Left ventricle myocardium inferior (tissue), 1 donor: ENCODE measurements around the gene MAP2K4. TPM values are rescaled to one million over a fixed set of nuclear protein-coding genes. Genes with fewer than 3 reads are reported as not detected.
"Not testable (repeated sequence)": the region's sequence is repeated elsewhere in the genome, so short reads cannot be mapped to it uniquely, and the experiment has no call there.

Experiments
- DNase-seq: peaks from one replicate; pipeline ENCODE4 v3.0.0-alpha.2; 2020
- H3K27ac ChIP-seq: fragments of 200-600 bp; replicated peaks from 2 replicates; pipeline ENCODE4 v1.8.0; 2021
- H3K27me3 ChIP-seq: fragments of 200-600 bp; 2 replicates; pipeline ENCODE4 v1.8.0; 2021; ENCODE audit warnings: low read depth
- H3K36me3 ChIP-seq: fragments of 200-600 bp; 2 replicates; pipeline ENCODE4 v1.8.0; 2021
- H3K4me1 ChIP-seq: fragments of 200-600 bp; 2 replicates; pipeline ENCODE4 v1.8.0; 2021
- H3K4me3 ChIP-seq: fragments of 200-600 bp; 2 replicates; pipeline ENCODE4 v1.8.0; 2021; ENCODE audit warnings: mild to moderate bottlenecking, moderate library complexity
- H3K9me3 ChIP-seq: fragments of 200-600 bp; replicated peaks from 2 replicates; pipeline ENCODE4 v1.8.0; 2021
- intact Hi-C: fragments of 100-400 bp; cut with micrococcal nuclease; formaldehyde crosslinking; loops from one replicate; pipeline ENCODE4 v1.11.0; 2022
- long read RNA-seq: library from polyadenylated mRNA; unstranded; transcript quantifications from one replicate; pipeline ENCODE4 v2.0.0, GENCODE V29; 2021
- total RNA-seq: library from RNA; stranded (reverse); fragmentation: NEBNext Ultra II Directional; extraction: Animal tissue kit (Norgen Biotek cat#: 25700); gene quantifications from one replicate; pipeline ENCODE4 v1.2.1, GENCODE V29; 2021
- TF ChIP-seq, protein P1 (sequence below): fragments of 200-600 bp; IDR thresholded peaks from 2 replicates; pipeline ENCODE4 v1.8.0; 2021; ENCODE audit warnings: antibody characterized with exemption, mild to moderate bottlenecking, borderline replicate concordance
- donor health status: DM: no; HTN: yes; CAD: no; lungs with severe emphysema.

The MAP2K4 gene
- 28.5 TPM for total RNA-seq
- long read RNA-seq, transcript MAP2K4-215 (10 exons, 1,136 nt) = minor isoform, 6 of 52 reads
- long read RNA-seq, transcript MAP2K4-201 (11 exons, 3,826 nt) = major isoform, 35 of 52 reads
- long read RNA-seq, partial matches to known transcripts = 0 of 52 reads
- long read RNA-seq, other reads (novel, unspliced or antisense) = 9 of 52 reads

DNA sequence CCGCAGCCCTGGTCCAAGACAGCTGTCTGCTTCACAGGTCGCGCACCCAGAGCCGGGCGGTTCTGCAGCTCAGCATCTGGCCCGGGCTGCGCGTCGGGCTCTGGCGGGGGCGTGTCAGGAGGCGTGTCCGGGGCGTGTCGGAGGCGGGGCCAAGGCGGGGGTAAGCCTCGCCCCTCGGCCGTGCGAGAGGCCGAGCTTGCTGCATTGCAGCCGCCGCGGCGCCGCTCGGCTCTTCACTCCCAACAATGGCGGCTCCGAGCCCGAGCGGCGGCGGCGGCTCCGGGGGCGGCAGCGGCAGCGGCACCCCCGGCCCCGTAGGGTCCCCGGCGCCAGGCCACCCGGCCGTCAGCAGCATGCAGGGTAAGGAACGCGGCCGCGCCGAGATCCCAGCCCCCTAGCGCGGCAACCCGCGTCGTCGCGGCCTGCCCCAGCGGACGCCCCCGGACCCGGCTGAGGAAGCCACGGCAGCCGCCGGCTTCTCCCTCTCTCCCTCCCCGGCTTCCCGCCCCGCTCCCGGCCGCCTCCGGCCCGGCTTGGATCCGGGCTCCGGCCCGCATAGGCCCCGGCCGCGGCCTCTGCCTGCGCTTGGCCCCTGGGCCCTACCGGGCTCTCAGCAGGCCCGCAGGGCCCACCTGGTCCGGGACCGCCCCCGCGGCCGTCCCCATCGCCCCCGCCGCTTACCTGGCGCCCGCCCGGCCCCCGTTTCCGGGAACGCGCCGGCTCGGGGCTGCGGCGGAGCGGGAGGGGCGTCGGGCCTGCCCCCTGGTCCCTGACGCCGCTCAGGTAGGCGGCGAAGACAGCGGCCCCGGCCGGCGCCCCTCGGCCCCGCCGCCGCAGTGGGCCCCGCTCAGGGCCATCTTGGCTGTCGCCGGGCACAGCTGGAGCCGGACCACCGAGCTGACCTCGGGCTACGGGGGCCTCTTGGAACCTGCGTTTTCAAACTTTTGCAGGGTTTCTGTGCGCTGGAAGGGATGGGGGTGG, at the start of gene MAP2K4:
Gene MAP2K4 (plus strand): TSS at position 236 of the 981 bp plus-strand sequence. CDS start 10 bp downstream, at position 246.
- peak within 1 kb of the TSS; percentile 96 for H3K4me3 ChIP-seq
- intact Hi-C loops = no loop called here
- H3K4me1 ChIP-seq = peaks cover 57% of the 10 kb centered on the region

DNA sequence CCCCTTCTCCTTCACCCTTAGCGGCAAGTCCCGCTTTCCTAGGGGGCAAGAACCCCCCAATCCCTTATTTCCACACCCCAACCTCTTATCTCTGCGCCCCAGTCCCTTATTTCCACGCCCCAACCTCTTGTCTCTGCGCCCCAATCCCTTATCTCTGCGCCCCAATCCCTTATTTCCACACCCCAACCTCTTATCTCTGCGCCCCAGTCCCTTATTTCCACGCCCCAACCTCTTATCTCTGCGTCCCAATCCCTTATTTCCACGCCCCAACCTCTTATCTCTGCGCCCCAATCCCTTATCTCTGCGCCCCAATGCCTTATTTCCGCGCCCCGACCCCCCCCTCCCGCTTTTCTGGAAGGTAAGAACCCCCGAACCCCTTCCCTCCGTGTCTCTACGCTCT, 47.9 kb upstream of the MAP2K4 start:
- peaks cover 13% of the 10 kb centered on the region for H3K9me3 ChIP-seq
- DNase-seq, intact Hi-C loops: not testable (repeated sequence)

More for the DNA sequence above, at the start of gene MAP2K4:
- Histone ChIP-seq H3K27ac (peak within 1 kb of the TSS; percentile 92), H3K27me3 (no peaks in the 10 kb centered on the region), H3K9me3 (no peaks in the 10 kb centered on the region), H3K36me3 (no peaks in the 10 kb centered on the region)
- TF ChIP-seq, protein P1, sequence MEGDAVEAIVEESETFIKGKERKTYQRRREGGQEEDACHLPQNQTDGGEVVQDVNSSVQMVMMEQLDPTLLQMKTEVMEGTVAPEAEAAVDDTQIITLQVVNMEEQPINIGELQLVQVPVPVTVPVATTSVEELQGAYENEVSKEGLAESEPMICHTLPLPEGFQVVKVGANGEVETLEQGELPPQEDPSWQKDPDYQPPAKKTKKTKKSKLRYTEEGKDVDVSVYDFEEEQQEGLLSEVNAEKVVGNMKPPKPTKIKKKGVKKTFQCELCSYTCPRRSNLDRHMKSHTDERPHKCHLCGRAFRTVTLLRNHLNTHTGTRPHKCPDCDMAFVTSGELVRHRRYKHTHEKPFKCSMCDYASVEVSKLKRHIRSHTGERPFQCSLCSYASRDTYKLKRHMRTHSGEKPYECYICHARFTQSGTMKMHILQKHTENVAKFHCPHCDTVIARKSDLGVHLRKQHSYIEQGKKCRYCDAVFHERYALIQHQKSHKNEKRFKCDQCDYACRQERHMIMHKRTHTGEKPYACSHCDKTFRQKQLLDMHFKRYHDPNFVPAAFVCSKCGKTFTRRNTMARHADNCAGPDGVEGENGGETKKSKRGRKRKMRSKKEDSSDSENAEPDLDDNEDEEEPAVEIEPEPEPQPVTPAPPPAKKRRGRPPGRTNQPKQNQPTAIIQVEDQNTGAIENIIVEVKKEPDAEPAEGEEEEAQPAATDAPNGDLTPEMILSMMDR = no peak
- peak; percentile 93 for DNase-seq

DNA sequence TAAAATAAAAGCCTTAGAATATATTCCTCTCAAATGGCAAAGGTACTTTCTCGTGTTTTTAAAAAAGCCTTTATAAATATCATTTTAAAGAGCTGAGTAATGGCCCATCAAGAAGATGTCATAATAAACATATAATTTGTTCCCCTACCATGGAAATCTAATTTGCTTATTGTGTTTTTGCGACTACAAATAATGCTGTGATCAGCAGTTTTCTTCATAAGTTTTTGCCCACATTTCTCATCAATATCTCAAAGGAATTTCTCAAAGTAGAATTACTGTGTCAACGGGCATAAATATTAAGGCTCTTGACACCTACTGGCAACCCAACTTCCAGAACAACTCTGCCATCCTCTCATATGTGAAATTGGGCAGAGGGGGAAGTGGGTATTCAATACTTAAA, 40.9 kb upstream of the MAP2K4 start:
- H3K4me3 ChIP-seq = no peak overlapping the region
- H3K9me3 ChIP-seq = no peaks in the 10 kb centered on the region
- no peaks in the 10 kb centered on the region for H3K4me1 ChIP-seq
- no peak overlapping the region for H3K27ac ChIP-seq
- DNase-seq = no peak
- intact Hi-C loops = no loop called here
- TF ChIP-seq, protein P1 = no peak
- peaks cover 48% of the 10 kb centered on the region for H3K36me3 ChIP-seq
- H3K27me3 ChIP-seq = no peaks in the 10 kb centered on the region

More for the DNA sequence above, 47.9 kb upstream of the MAP2K4 start:
- peaks cover 15% of the 10 kb centered on the region for H3K36me3 ChIP-seq
- H3K4me1 ChIP-seq, H3K27me3 ChIP-seq, H3K4me3 ChIP-seq, H3K27ac ChIP-seq: not testable (repeated sequence)

DNA sequence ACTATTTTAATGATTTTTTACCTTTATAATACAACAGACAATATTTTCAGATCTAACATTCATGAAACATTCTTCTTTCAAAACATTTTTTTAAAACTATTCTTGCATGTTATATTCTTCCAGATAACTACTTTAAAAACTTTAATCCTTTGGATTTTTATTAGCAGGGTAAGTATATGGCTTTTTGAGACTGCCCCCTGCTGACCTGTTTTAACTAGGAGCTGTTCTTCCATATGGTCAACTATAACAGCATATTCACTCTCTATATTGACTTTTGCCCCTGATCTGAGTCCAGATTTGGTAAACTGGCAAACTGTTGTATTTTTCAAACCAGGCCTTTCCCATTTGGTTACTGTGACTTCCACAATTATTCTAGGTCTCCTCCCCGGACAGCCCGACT, 39.9 kb upstream of the MAP2K4 start:
- H3K4me3 ChIP-seq = no peak overlapping the region
- no peaks in the 10 kb centered on the region for H3K4me1 ChIP-seq
- H3K36me3 ChIP-seq = peaks cover 48% of the 10 kb centered on the region
- no peaks in the 10 kb centered on the region for H3K27me3 ChIP-seq
- TF ChIP-seq, protein P1 = peak; percentile 21
- H3K27ac ChIP-seq = no peak overlapping the region
- no peak for DNase-seq
- intact Hi-C loops = no loop called here
- H3K9me3 ChIP-seq = no peaks in the 10 kb centered on the region

DNA sequence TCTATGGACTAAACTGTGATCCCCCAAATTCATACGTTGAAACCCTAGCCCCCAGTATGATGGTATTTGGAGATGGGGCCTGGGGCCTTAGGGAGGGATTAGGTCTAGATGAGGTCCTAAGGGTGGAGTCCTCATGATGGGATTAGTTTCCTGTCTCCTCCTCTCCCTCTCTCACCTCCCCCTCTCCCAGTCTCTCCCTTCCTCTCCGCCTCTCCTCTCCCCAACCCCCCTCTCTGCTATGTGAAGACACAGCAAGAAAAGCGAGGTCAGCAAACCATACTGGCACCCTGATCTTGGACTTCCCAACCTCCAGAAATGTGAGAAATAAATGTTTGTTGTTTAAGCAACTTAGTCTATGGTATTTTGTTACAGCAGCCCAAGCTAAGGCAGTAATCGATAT, 38.8 kb upstream of the MAP2K4 start:
- no peak for DNase-seq
- intact Hi-C loops = no loop called here
- H3K27me3 ChIP-seq = no peaks in the 10 kb centered on the region
- no peaks in the 10 kb centered on the region for H3K9me3 ChIP-seq
- H3K4me1 ChIP-seq = peaks cover 5% of the 10 kb centered on the region
- H3K27ac ChIP-seq = no peak overlapping the region
- H3K4me3 ChIP-seq = no peak overlapping the region
- TF ChIP-seq, protein P1 = no peak
- H3K36me3 ChIP-seq = peaks cover 47% of the 10 kb centered on the region
